ENCODE measurements around the gene CXCR6.

DNA sequence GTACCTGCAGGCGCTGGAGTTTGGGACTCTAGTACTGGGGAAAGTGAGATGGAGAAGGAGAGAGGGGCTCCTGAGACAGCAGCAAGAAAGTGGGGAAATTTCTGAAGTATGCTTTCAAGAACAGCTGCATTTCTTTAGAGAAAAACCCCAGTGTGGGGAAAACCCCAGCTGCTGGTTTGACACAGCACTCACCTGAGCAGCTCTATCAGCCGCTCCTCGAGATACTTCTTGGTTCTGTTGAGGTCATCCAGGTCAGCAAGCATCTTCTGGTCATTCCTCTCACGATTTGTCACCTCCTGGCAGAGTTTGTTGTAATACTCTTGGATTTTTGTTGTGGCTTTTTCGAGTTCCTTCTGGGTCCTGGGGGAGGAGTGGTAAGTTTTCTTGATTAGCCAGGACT, 18.8 kb downstream of the CXCR6 start:
- TF ChIP-seq KDM5A (IDR thresholded peaks at IDR 0.05) (no peak), ZC3H11A (IDR thresholded peaks at IDR 0.05) (no peak), NPAS2 (CRISPR knock-in tag; IDR thresholded peaks at IDR 0.05; ENCODE audit: borderline replicate concordance) (no peak), EP300 (IDR thresholded peaks at IDR 0.05) (no peak), NFE2L2 (conservative IDR thresholded peaks at IDR 0.05; ENCODE audit: low read length) (no peak), POLR2A (IDR thresholded peaks at IDR 0.05; ENCODE audit: low read length) (no peak), FOSL2 (IDR thresholded peaks at IDR 0.05) (no peak), FOSL2 (CRISPR knock-in tag; IDR thresholded peaks at IDR 0.05) (no peak)
- TF ChIP-seq, protein P1, sequence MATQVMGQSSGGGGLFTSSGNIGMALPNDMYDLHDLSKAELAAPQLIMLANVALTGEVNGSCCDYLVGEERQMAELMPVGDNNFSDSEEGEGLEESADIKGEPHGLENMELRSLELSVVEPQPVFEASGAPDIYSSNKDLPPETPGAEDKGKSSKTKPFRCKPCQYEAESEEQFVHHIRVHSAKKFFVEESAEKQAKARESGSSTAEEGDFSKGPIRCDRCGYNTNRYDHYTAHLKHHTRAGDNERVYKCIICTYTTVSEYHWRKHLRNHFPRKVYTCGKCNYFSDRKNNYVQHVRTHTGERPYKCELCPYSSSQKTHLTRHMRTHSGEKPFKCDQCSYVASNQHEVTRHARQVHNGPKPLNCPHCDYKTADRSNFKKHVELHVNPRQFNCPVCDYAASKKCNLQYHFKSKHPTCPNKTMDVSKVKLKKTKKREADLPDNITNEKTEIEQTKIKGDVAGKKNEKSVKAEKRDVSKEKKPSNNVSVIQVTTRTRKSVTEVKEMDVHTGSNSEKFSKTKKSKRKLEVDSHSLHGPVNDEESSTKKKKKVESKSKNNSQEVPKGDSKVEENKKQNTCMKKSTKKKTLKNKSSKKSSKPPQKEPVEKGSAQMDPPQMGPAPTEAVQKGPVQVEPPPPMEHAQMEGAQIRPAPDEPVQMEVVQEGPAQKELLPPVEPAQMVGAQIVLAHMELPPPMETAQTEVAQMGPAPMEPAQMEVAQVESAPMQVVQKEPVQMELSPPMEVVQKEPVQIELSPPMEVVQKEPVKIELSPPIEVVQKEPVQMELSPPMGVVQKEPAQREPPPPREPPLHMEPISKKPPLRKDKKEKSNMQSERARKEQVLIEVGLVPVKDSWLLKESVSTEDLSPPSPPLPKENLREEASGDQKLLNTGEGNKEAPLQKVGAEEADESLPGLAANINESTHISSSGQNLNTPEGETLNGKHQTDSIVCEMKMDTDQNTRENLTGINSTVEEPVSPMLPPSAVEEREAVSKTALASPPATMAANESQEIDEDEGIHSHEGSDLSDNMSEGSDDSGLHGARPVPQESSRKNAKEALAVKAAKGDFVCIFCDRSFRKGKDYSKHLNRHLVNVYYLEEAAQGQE (IDR thresholded peaks at IDR 0.05), result no peak
- TF ChIP-seq, protein P2, sequence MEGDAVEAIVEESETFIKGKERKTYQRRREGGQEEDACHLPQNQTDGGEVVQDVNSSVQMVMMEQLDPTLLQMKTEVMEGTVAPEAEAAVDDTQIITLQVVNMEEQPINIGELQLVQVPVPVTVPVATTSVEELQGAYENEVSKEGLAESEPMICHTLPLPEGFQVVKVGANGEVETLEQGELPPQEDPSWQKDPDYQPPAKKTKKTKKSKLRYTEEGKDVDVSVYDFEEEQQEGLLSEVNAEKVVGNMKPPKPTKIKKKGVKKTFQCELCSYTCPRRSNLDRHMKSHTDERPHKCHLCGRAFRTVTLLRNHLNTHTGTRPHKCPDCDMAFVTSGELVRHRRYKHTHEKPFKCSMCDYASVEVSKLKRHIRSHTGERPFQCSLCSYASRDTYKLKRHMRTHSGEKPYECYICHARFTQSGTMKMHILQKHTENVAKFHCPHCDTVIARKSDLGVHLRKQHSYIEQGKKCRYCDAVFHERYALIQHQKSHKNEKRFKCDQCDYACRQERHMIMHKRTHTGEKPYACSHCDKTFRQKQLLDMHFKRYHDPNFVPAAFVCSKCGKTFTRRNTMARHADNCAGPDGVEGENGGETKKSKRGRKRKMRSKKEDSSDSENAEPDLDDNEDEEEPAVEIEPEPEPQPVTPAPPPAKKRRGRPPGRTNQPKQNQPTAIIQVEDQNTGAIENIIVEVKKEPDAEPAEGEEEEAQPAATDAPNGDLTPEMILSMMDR (IDR thresholded peaks at IDR 0.05), result no peak
